GM12891 (cell line): ENCODE results near the gene TIMP1. TPM values are rescaled to one million over a fixed set of nuclear protein-coding genes. Genes with fewer than 3 reads are reported as not detected.
A peak's percentile ranks its signal among the peaks of the same experiment; 100 is the strongest.

Source experiments
- DNase-seq: peaks from one replicate; pipeline ENCODE4 v3.0.0; 2011; ENCODE audit warnings: low spot score; ENCODE audit not compliant: insufficient read length
- FAIRE-seq: peaks from 2 replicates; lab custom pipeline; 2011; peaks lifted over from hg19 to GRCh38; lab: Jason Lieb, UNC
- PAX5 ChIP-seq: IDR thresholded peaks from 2 replicates; pipeline ENCODE4 v1.6.1; 2011; ENCODE audit warnings: low read length, moderate library complexity, mild to moderate bottlenecking; ENCODE audit not compliant: insufficient read depth, severe bottlenecking
- POLR2A ChIP-seq: IDR thresholded peaks from 2 replicates; pipeline ENCODE4 v1.6.1; 2011; ENCODE audit warnings: low read depth, low read length, control low read depth
- POLR2AphosphoS5 ChIP-seq: IDR thresholded peaks from 2 replicates; pipeline ENCODE4 v1.6.1; 2011; ENCODE audit warnings: low read depth, low read length, control low read depth
- POU2F2 ChIP-seq: IDR thresholded peaks from 2 replicates; pipeline ENCODE4 v1.6.1; 2011; ENCODE audit warnings: low read depth, mild to moderate bottlenecking, control low read depth, low read length, moderate library complexity
- SPI1 ChIP-seq: IDR thresholded peaks from 2 replicates; pipeline ENCODE4 v1.6.1; 2011; ENCODE audit warnings: low read depth, low read length, control low read depth
- TAF1 ChIP-seq: IDR thresholded peaks from 2 replicates; pipeline ENCODE4 v1.6.1; 2011; ENCODE audit warnings: low read depth, low read length, control low read depth
- polyA plus RNA-seq: library from polyadenylated mRNA; unstranded; fragments of >200 nt; gene quantifications from one replicate; pipeline ENCODE4 v1.2.1, GENCODE V29; 2012; ENCODE audit warnings: low read depth, missing spikeins, inconsistent platforms; ENCODE audit not compliant: missing spikeins

The TIMP1 gene
- 294 TPM for polyA plus RNA-seq

GRCh38 chrX:47581731-47582647, at the start of gene TIMP1:
Gene TIMP1 (plus strand): TSS chrX:47582436. CDS start chrX:47583416, 980 bp downstream.
- TF ChIP-seq TAF1 (peak; percentile 16; the same call in 1 of the 2 replicates), POLR2AphosphoS5 (peak; percentile 72), SPI1 (no peak), POU2F2 (no peak), POLR2A (no peak), PAX5 (no peak)
- DNase-seq (peak; percentile 70), FAIRE-seq (peak; percentile 100)

GRCh38 chrX:47539860-47540259, 42.4 kb upstream of the TIMP1 start:
- DNase-seq (no peak), FAIRE-seq (no peak)
- no peak for TF ChIP-seq POU2F2
- TF ChIP-seq POLR2AphosphoS5: no peak
- no peak for TF ChIP-seq SPI1
- TF ChIP-seq TAF1: no peak

DNA sequence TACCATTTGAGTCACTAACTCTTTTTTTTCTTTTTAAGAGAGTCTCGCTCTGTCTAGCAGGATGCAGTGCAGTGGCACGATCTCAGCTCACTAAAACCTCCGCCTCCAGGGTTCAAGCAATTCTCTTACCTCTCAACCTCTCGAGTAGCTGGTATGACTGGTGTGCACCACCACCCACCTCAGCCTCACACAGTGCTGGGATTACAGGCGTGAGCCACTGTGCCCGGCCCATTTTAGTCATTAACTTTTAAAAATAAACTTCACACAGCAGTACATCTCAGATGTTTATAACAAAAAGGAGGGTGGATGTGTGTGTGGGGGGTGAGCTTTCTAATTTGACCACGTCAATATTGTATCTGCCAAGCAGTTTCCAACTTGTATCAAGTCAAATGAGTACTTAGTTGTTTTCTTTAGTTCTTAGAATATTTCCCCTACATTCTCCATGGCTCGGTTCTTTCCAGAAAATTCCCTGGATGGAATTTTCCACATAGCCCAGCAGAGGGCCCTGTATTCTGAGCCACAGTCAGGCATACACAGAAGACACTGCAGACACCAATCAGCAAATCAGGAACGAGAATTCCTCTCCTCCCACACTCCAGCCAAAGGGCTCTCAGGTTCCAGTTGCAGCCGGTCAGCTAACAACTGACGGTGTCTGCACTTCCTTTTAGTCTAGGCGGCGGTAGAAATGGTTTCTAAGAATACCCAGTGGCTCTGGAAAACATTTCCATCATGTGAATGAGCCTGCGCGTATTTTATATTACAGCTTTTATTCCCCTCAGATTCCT, 41.3 kb upstream of the TIMP1 start:
- no peak for FAIRE-seq
- TF ChIP-seq SPI1 (0 out of 2 replicates have a peak, but pooled peaks have one; percentile 5), POU2F2 (no peak)
- DNase-seq: no peak

- DNase-seq (no peak), FAIRE-seq (no peak)
- TF ChIP-seq POU2F2 (no peak), TAF1 (no peak), SPI1 (no peak), POLR2AphosphoS5 (no peak), PAX5 (no peak), POLR2A (no peak)
Observed at GRCh38 chrX:47543496-47543895, 38.7 kb upstream of the TIMP1 start.

- TF ChIP-seq POLR2AphosphoS5: peak; percentile 70
- TF ChIP-seq POLR2A: peak; percentile 58; the same call in 1 of the 2 replicates
- no peak for TF ChIP-seq PAX5
- no peak for TF ChIP-seq SPI1
- TF ChIP-seq TAF1: no peak; the same call in 1 of the 2 replicates
- DNase-seq: no peak
- peak; percentile 98 for FAIRE-seq
Observed at GRCh38 chrX:47556045-47556623, 26.1 kb upstream of the TIMP1 start.

GRCh38 chrX:47558436-47558835, 23.8 kb upstream of the TIMP1 start:
- FAIRE-seq (no peak), DNase-seq (no peak)
- TF ChIP-seq POLR2A: no peak
- no peak for TF ChIP-seq POU2F2
- TF ChIP-seq SPI1: no peak
- no peak for TF ChIP-seq TAF1
- TF ChIP-seq POLR2AphosphoS5: no peak
- TF ChIP-seq PAX5: no peak

DNA sequence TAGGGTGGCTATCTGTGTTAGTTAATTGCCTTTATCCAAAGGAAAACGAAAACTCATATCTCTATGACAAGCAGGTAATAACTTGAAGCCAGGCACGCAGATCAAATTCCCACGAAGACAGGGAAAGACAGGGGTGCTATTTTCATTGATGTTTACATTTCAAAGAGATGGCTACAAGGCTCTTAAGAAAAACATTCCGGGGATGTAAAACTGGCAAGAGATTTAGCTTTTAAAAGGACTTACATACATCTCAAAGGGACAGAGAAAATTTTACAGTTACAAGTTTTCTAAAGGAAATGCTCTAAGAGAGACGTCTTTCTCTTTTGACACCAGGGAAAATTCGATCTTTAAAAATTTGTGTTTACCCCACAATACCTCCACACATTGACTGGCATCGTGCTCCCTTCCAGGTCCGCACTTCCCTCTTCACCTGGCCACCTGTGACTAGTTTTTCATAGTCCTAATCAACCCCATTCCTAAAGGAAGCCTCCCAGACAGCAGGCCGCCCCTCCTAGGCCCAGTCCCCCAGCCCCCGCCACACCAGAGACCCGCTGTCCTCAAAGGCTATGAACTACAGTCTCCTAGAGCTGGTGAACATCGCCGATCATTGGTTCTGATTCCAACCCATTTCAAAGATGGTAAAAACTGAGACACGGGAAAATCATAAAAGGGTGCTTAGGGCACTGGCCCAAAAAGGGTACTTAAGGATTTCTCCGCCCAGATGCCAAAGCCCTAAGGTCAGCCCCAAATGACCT, 21.9 kb upstream of the TIMP1 start:
- no peak for FAIRE-seq
- DNase-seq: no peak
- no peak for TF ChIP-seq TAF1
- TF ChIP-seq POU2F2: no peak
- TF ChIP-seq POLR2A: no peak
- TF ChIP-seq SPI1: no peak

DNA sequence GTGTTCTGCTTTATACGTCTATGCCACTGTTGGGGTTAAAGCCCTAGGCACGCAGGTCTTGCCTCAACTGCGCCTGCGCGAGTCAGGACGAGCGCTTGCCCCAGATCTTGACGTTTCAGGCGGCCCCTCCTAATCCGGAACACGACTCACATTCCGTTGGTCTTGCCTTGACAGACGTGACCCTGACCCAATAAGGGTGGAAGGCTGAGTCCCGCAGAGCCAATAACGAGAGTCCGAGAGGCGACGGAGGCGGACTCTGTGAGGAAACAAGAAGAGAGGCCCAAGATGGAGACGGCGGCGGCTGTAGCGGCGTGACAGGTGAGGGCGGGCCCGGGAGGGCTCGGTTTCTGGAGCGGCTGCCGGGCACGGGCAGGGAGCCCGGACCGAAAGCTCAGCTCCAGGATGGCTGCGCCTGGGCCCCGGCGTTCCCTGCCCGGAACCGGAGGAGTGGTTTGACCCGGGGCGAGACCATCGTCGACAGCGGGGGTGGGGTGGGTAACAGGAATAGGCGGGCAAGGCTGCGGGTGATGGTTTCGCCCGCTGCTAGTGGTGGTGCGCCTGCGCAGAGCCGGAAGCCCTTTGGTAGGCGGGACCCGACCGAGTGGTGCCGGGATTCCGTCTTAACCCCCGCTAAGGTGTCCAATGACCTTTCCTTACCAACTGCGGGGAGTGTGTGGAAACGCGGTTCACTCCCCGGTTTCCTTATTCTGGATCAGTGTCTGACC, 21.1 kb upstream of the TIMP1 start, which contains the start of gene ARAF:
TSS of gene ARAF (plus strand) at position 272 of the 725 bp plus-strand sequence. CDS start 1,763 bp downstream, outside the sequence.
- peak; percentile 68 for TF ChIP-seq TAF1
- TF ChIP-seq POLR2A: peak; percentile 66; the same call in 1 of the 2 replicates
- no peak for TF ChIP-seq PAX5
- TF ChIP-seq POU2F2: peak; percentile 22; the same call in 1 of the 2 replicates
- peak; percentile 41; the same call in 1 of the 2 replicates for TF ChIP-seq POLR2AphosphoS5
- no peak for TF ChIP-seq SPI1

More for the DNA sequence above, 21.1 kb upstream of the TIMP1 start, which contains the start of gene ARAF:
- peak; percentile 100 for FAIRE-seq
- peak; percentile 71 for DNase-seq
